Activated CD4-positive, alpha-beta T cell treated with anti-CD3 and anti-CD28 coated beads, Interleukin-2, amount 50 U/mL, for 16 hours (primary cell): ENCODE measurements around the gene CXCL14.
A peak's percentile ranks its signal among the peaks of the same experiment; 100 is the strongest.

ENCODE experiments used
- DNase-seq: peaks from one replicate; pipeline ENCODE4 v3.0.0-alpha.2; 2020

CXCL14 gene

GRCh38 chr5:135578685-135579341 is at the start of gene CXCL14:
TSS of gene CXCL14 (minus strand) at chr5:135578991. CDS start at chr5:135578778, 213 bp downstream.
- peak; percentile 3 for DNase-seq

- DNase-seq = no peak
These were observed 47.8 kb upstream of the CXCL14 start for GRCh38 chr5:135626636-135627035.

- no peak for DNase-seq
These were observed 47.2 kb upstream of the CXCL14 start for GRCh38 chr5:135625961-135626360.

GRCh38 chr5:135625486-135625885 is 46.7 kb upstream of the CXCL14 start:
- DNase-seq = no peak

- DNase-seq = no peak
These were observed 46.3 kb upstream of the CXCL14 start for GRCh38 chr5:135625061-135625460.

- DNase-seq = no peak
These were observed 44.5 kb upstream of the CXCL14 start for GRCh38 chr5:135623186-135623715.

- no peak for DNase-seq
These were observed 36.9 kb upstream of the CXCL14 start for GRCh38 chr5:135615581-135616260.

- DNase-seq = no peak
These were observed 36.4 kb upstream of the CXCL14 start for GRCh38 chr5:135615171-135615570.

GRCh38 chr5:135609981-135610380 is 31.2 kb upstream of the CXCL14 start:
- no peak for DNase-seq

GRCh38 chr5:135608761-135609443 is 30.1 kb upstream of the CXCL14 start:
- DNase-seq = no peak

GRCh38 chr5:135608361-135608760 is 29.6 kb upstream of the CXCL14 start:
- no peak for DNase-seq

GRCh38 chr5:135606431-135606830 is 27.6 kb upstream of the CXCL14 start:
- no peak for DNase-seq

- no peak for DNase-seq
These were observed 26.4 kb upstream of the CXCL14 start for GRCh38 chr5:135605221-135605620.

GRCh38 chr5:135604056-135604455 is 25.3 kb upstream of the CXCL14 start:
- no peak for DNase-seq

GRCh38 chr5:135602882-135603721 is 24.3 kb upstream of the CXCL14 start:
- no peak for DNase-seq

GRCh38 chr5:135601466-135601865 is 22.7 kb upstream of the CXCL14 start:
- DNase-seq = no peak

- DNase-seq = no peak
These were observed 22.2 kb upstream of the CXCL14 start for GRCh38 chr5:135600971-135601381.

GRCh38 chr5:135600152-135600570 is 21.4 kb upstream of the CXCL14 start:
- no peak for DNase-seq

GRCh38 chr5:135599421-135600151 is 20.8 kb upstream of the CXCL14 start:
- DNase-seq = no peak

GRCh38 chr5:135598691-135599395 is 20.1 kb upstream of the CXCL14 start:
- no peak for DNase-seq

- DNase-seq = no peak
These were observed 18.0 kb upstream of the CXCL14 start for GRCh38 chr5:135596788-135597187.
